Calu3 (cell line): ENCODE data around the gene PPP1R15A. TPM values are rescaled to one million over a fixed set of nuclear protein-coding genes. Genes with fewer than 3 reads are reported as not detected.
A peak's percentile ranks its signal among the peaks of the same experiment; 100 is the strongest.

Source experiments
- Bru-seq: library from RNA; stranded (reverse); fragments of 400-500 nt; gene quantifications from one replicate; lab custom pipeline; 2021; lab: Mats Ljungman, UMichigan
- BruChase-seq, 2 experiments: library from RNA; stranded (reverse); fragments of 400-500 nt; gene quantifications; one replicate each; lab custom pipeline; 2021; lab: Mats Ljungman, UMichigan
- BruUV-seq: library from RNA; stranded (reverse); fragments of 400-500 nt; replicated peaks from 2 replicates; lab custom pipeline; 2021; lab: Mats Ljungman, UMichigan
- CTCF ChIA-PET: fragments of 300-600 bp; sonication (Branson Sonifier 250); formaldehyde crosslinking; loops from one replicate; lab custom pipeline; 2022; ENCODE audit warnings: antibody characterized with exemption; lab: Charles Lee
- DNase-seq: peaks from one replicate; pipeline ENCODE4 v3.0.0; 2022
- H3K27ac Mint-ChIP-seq: one replicate; pipeline ENCODE4 v1.8.0; 2022; ENCODE audit warnings: mixed read lengths; ENCODE audit not compliant: unreplicated experiment
- H3K27me3 Mint-ChIP-seq: one replicate; pipeline ENCODE4 v1.8.0; 2022; ENCODE audit warnings: mixed read lengths; ENCODE audit not compliant: unreplicated experiment
- H3K36me3 Mint-ChIP-seq: one replicate; pipeline ENCODE4 v1.8.0; 2022; ENCODE audit warnings: mild to moderate bottlenecking, moderate library complexity, mixed read lengths; ENCODE audit not compliant: insufficient read depth, unreplicated experiment
- H3K4me1 Mint-ChIP-seq: one replicate; pipeline ENCODE4 v1.8.0; 2022; ENCODE audit warnings: mild to moderate bottlenecking, low read depth, mixed read lengths; ENCODE audit not compliant: unreplicated experiment
- H3K4me3 Mint-ChIP-seq: one replicate; pipeline ENCODE4 v1.8.0; 2022; ENCODE audit warnings: mild to moderate bottlenecking, low read depth, moderate library complexity, mixed read lengths; ENCODE audit not compliant: unreplicated experiment
- H3K9me3 Mint-ChIP-seq: one replicate; pipeline ENCODE4 v1.8.0; 2022; ENCODE audit warnings: low read depth, mixed read lengths; ENCODE audit not compliant: unreplicated experiment
- CTCF ChIP-seq: fragments of 200-600 bp; IDR thresholded peaks from one replicate; pipeline ENCODE4 v1.8.0; 2022; ENCODE audit warnings: antibody characterized with exemption; ENCODE audit not compliant: unreplicated experiment
- intact Hi-C: fragments of 100-400 bp; cut with micrococcal nuclease; formaldehyde crosslinking; loops from one replicate; pipeline ENCODE4 v1.10.0; 2022; ENCODE audit not compliant: unreplicated experiment
- long read RNA-seq: library from polyadenylated mRNA; stranded (forward); transcript quantifications from one replicate; pipeline ENCODE4 v2.0.0, GENCODE V29; 2022
- total RNA-seq: library from RNA; stranded (reverse); gene quantifications from 2 replicates; pipeline ENCODE4 v1.2.3, GENCODE V29; 2022

The PPP1R15A gene
- total RNA-seq (118 TPM in 2 replicates), Bru-seq, nascent RNA (percentile 99 among the genes with signal in this experiment), BruChase-seq, experiment 1, labeled RNA remaining after a 6-hour chase (percentile 97 among the genes with signal in this experiment), BruChase-seq, experiment 2, labeled RNA remaining after a 2-hour chase (percentile 98 among the genes with signal in this experiment)
- long read RNA-seq, transcript PPP1R15A-202 (1 exons, 1,725 nt) = minor isoform, 5 of 306 reads
- long read RNA-seq, transcript PPP1R15A-201 (3 exons, 2,378 nt) = major isoform, 269 of 306 reads
- long read RNA-seq, partial matches to known transcripts = 23 of 306 reads
- long read RNA-seq, other reads (novel, unspliced or antisense) = 9 of 306 reads

GRCh38 chr19:48872182-48872883 lies at the start of gene PPP1R15A:
TSS of gene PPP1R15A (plus strand) at chr19:48872421. CDS start at chr19:48873234, 813 bp downstream.
- DNase-seq = peak; percentile 99
- no peaks in the 10 kb centered on the region for H3K9me3 Mint-ChIP-seq
- H3K27me3 Mint-ChIP-seq = peaks cover 8% of the 10 kb centered on the region
- H3K4me3 Mint-ChIP-seq = peak within 1 kb of the TSS; percentile 95
- CTCF ChIA-PET = interaction anchor here (0.6 to 1.4 kb wide), 5 partner anchors 29 to 131 kb away, joined by 3 to 5 read pairs (median 4); partner anchors contain the start of genes GYS1 and RUVBL2
- H3K36me3 Mint-ChIP-seq = peaks cover 69% of the 10 kb centered on the region
- intact Hi-C loops = no loop called here
- peak within 1 kb of the TSS; percentile 100 for H3K27ac Mint-ChIP-seq
- TSS peak; percentile 69 for BruUV-seq
- no peak for TF ChIP-seq CTCF
- H3K4me1 Mint-ChIP-seq = peaks cover 48% of the 10 kb centered on the region

- CTCF ChIA-PET = no interaction called here
- Mint-ChIP-seq H3K4me3 (no peak overlapping the region), H3K36me3 (peaks cover 5% of the 10 kb centered on the region), H3K27ac (no peak overlapping the region), H3K9me3 (no peaks in the 10 kb centered on the region), H3K4me1 (peaks cover 11% of the 10 kb centered on the region), H3K27me3 (no peaks in the 10 kb centered on the region)
- TF ChIP-seq CTCF = no peak
- intact Hi-C loops = no loop called here
- DNase-seq = no peak
- BruUV-seq = no TSS peak
These were observed 49.7 kb upstream of the PPP1R15A start for GRCh38 chr19:48822514-48822913.

- no TSS peak for BruUV-seq
- TF ChIP-seq CTCF = no peak
- CTCF ChIA-PET = interaction anchor here (0.5 to 2.6 kb wide), 4 partner anchors 16 to 463 kb away, joined by 3 to 14 read pairs (median 3); partner anchors contain the start of genes SYNGR4 and TMEM143
- DNase-seq = peak; percentile 50
- peaks cover 11% of the 10 kb centered on the region for H3K36me3 Mint-ChIP-seq
- H3K27me3 Mint-ChIP-seq = no peaks in the 10 kb centered on the region
- no peak overlapping the region for H3K27ac Mint-ChIP-seq
- no peaks in the 10 kb centered on the region for H3K4me1 Mint-ChIP-seq
- H3K9me3 Mint-ChIP-seq = no peaks in the 10 kb centered on the region
- no peak overlapping the region for H3K4me3 Mint-ChIP-seq
- intact Hi-C loops = no loop called here
These were observed 45.6 kb upstream of the PPP1R15A start for GRCh38 chr19:48826606-48827020.

GRCh38 chr19:48830088-48830487 lies 42.1 kb upstream of the PPP1R15A start:
- H3K27me3 Mint-ChIP-seq = no peaks in the 10 kb centered on the region
- no peaks in the 10 kb centered on the region for H3K4me1 Mint-ChIP-seq
- no peaks in the 10 kb centered on the region for H3K9me3 Mint-ChIP-seq
- no peak for TF ChIP-seq CTCF
- H3K4me3 Mint-ChIP-seq = no peak overlapping the region
- no peak overlapping the region for H3K27ac Mint-ChIP-seq
- CTCF ChIA-PET = interaction anchor here (1.2 kb wide), 1 partner anchor 13 kb away, joined by 6 read pairs; no protein-coding TSS in a partner anchor
- intact Hi-C loops = no loop called here
- DNase-seq = no peak
- H3K36me3 Mint-ChIP-seq = peaks cover 13% of the 10 kb centered on the region
- BruUV-seq = no TSS peak
